ENCODE data around the gene ZNF500.

The ZNF500 gene

DNA sequence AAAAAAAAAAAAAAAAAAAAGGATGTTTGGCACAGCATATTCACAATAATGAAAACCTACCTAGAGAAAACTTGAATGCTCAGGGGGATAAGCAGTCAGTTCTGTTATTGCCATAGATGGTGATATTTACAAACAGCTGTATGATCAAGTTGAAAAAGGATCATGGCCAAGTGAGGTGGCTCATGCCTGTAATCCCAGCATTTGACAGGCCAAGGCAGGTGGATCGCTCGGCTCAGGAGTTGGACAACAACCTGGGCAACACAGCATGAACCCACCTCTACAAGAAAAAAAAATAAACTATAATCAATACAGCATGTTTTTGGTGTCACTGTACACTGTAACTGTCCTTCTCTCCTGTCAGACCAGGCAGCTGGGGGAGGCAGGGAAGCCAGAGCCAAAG lies 52.0 kb downstream of the ZNF500 start:
- Histone ChIP-seq H3K36me3 (ENCODE audit: insufficient read depth, low read length) (peaks cover 43% of the 10 kb centered on the region), H3K4me3 (ENCODE audit: low read length) (no peak overlapping the region), H2AFZ (ENCODE audit: low read depth, low read length) (no peak overlapping the region), H3K9me3 (ENCODE audit: low read length) (no peaks in the 10 kb centered on the region), H3K27me3 (ENCODE audit: insufficient read depth, low read length) (no peaks in the 10 kb centered on the region), H3K4me1 (ENCODE audit: insufficient read depth, low read length) (no peaks in the 10 kb centered on the region)

DNA sequence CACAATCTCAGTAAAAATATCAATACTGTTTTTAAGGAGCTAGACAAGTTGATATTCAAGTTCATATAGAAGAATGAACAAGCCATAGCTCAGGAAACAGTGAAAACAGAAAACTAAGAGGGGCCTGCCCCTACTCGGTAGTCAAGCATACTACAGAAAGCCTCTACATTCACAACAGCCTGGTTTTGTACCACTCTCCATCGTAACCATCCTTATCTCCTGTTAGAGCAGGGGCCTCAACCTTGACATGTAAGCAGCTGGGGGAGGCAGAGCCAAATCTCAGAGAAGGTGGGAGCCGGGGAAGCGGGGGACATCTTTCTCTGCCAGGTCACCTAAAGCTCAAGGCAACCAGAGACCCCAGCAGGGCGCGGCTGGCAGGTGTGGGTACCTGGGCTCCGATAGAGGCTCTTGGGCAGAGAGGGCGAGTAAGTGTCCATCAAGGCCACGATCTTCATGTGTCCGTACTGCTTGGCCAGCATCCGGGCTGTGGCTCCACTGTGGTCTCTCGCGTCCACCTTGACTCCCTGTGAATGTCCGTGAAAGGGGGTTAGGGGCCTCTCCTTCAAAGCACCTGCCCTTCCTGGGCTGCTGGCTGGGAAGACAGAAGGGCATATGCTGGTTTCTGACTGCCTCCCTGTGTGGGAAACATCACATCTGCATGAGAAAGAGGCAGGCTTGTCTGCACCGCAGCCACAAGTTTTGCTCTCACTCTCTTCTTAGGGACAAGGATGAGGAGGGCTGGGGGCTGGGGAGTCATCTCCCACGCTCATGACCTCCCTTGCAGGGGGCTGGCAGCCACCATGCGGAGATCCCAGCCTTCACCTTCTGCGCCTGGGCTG lies 53.1 kb downstream of the ZNF500 start:
- H2AFZ ChIP-seq (ENCODE audit: low read depth, low read length) = no peak overlapping the region

DNA sequence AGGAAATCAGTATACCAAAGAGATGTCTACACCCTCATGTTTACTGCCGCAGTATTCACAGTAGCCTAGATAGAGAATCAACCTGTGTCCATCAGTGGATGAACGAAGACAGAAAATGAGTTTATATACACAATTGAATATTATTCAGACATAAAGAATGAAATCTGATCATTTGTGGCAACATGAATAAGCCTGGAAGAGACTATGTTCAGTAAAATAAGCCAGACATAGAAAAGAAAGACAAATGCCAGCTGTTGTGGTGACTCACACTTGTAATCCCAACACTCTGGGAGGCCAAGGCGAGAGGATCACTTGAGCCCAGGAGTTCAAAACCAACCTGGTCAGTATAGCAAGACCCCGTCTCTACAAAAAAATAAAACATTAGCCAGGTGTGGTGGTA lies 57.5 kb downstream of the ZNF500 start:
- H3K36me3 ChIP-seq (ENCODE audit: insufficient read depth, low read length) = peaks cover 50% of the 10 kb centered on the region
- H3K27me3 ChIP-seq (ENCODE audit: insufficient read depth, low read length) = no peaks in the 10 kb centered on the region
- H3K4me1 ChIP-seq (ENCODE audit: insufficient read depth, low read length) = no peaks in the 10 kb centered on the region
- H2AFZ ChIP-seq (ENCODE audit: low read depth, low read length) = no peak overlapping the region
- H3K4me3 ChIP-seq (ENCODE audit: low read length) = no peak overlapping the region
- no peaks in the 10 kb centered on the region for H3K9me3 ChIP-seq (ENCODE audit: low read length)

More for the DNA sequence above, 53.1 kb downstream of the ZNF500 start:
- peaks cover 42% of the 10 kb centered on the region for H3K36me3 ChIP-seq (ENCODE audit: insufficient read depth, low read length)
- H3K4me3 ChIP-seq (ENCODE audit: low read length) = no peak overlapping the region
- no peaks in the 10 kb centered on the region for H3K27me3 ChIP-seq (ENCODE audit: insufficient read depth, low read length)
- no peaks in the 10 kb centered on the region for H3K4me1 ChIP-seq (ENCODE audit: insufficient read depth, low read length)
- H3K9me3 ChIP-seq (ENCODE audit: low read length) = no peaks in the 10 kb centered on the region

DNA sequence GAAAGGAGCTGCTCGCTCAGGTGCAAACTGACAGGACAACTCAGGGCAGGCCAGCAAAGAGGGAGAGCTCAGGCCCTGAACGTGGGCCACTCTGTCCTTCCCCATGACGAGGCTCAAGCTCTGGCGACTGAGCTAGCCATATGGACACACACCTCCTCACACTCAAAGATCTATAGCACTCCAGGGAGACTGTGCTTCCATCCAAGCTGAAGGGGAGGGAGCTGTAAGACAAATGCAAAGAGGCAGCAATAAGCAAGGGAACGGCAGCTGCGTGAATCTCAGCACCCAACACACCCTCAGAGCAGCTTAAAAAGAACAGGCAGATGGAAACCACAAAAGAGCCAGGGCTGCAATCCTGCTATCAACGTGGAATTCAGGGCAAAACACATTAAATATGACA lies 60.1 kb downstream of the ZNF500 start:
- no peaks in the 10 kb centered on the region for H3K4me1 ChIP-seq (ENCODE audit: insufficient read depth, low read length)
- no peak overlapping the region for H2AFZ ChIP-seq (ENCODE audit: low read depth, low read length)
- no peaks in the 10 kb centered on the region for H3K9me3 ChIP-seq (ENCODE audit: low read length)
- H3K4me3 ChIP-seq (ENCODE audit: low read length) = no peak overlapping the region
- H3K27me3 ChIP-seq (ENCODE audit: insufficient read depth, low read length) = no peaks in the 10 kb centered on the region
- peaks cover 50% of the 10 kb centered on the region for H3K36me3 ChIP-seq (ENCODE audit: insufficient read depth, low read length)

DNA sequence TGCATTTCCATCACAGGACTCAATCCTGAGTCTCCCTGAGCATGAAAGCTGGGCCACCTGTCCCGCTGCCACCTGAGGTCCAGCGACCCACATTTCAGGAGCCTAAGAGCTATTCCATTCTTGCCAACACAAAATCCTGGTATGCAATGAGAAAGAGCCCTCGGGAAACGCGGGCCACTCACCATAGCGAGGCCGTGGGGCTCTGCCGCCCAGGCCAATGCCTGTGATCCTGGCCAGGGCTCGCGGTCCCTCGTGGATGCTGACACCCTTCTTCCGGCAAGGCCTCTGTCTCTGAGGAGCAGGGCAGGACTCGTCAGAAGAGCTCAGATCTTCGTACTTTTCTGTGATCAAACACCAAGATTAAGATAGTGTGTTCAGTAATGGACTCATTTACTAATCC lies 62.0 kb downstream of the ZNF500 start:
- Histone ChIP-seq H3K9me3 (ENCODE audit: low read length) (no peaks in the 10 kb centered on the region), H2AFZ (ENCODE audit: low read depth, low read length) (no peak overlapping the region), H3K4me1 (ENCODE audit: insufficient read depth, low read length) (no peaks in the 10 kb centered on the region), H3K27me3 (ENCODE audit: insufficient read depth, low read length) (no peaks in the 10 kb centered on the region), H3K36me3 (ENCODE audit: insufficient read depth, low read length) (peaks cover 52% of the 10 kb centered on the region), H3K4me3 (ENCODE audit: low read length) (no peak overlapping the region)

DNA sequence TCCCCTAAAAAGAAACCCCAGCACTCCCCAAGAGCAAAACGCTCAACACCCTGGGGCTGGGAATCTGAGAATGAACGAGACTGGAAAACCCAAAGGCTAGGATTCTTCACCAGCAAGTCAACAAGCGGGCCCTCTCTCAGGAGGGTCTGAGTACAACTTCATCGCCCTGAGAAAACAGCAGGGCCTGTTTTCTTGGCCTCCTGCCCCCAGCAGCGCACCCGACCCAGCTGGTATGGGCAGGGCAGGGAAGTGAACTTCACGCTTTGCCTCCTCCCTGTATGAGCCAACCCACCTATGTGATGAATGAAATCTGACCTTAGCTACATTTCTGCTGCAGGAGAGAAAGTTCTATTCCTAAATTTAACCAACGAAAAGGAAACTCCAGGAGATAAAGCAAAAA lies 62.5 kb downstream of the ZNF500 start:
- Histone ChIP-seq H3K4me3 (ENCODE audit: low read length) (no peak overlapping the region), H3K4me1 (ENCODE audit: insufficient read depth, low read length) (no peaks in the 10 kb centered on the region), H3K27me3 (ENCODE audit: insufficient read depth, low read length) (no peaks in the 10 kb centered on the region), H2AFZ (ENCODE audit: low read depth, low read length) (no peak overlapping the region), H3K9me3 (ENCODE audit: low read length) (no peaks in the 10 kb centered on the region), H3K36me3 (ENCODE audit: insufficient read depth, low read length) (peaks cover 54% of the 10 kb centered on the region)

DNA sequence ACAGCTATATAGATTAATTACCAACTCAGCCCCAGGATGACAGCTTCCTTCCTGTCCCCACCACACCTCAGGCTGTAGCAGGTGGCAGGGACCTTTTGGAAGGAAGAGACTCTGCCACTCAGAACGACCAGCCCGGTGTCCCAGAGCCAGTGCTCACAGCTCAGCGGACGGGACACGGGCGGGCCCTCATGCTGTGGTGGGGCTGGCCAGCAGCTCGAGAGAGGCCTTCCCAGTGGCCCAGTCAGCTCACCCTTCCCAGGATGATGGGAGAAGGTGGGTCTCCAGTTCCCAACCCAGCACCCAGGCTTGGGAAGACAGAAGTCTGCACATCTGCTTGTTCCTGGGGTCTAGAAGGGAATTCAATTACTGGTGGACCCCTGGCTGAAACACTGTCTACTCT lies 63.1 kb downstream of the ZNF500 start:
- H3K36me3 ChIP-seq (ENCODE audit: insufficient read depth, low read length) = peaks cover 60% of the 10 kb centered on the region
- no peaks in the 10 kb centered on the region for H3K27me3 ChIP-seq (ENCODE audit: insufficient read depth, low read length)

DNA sequence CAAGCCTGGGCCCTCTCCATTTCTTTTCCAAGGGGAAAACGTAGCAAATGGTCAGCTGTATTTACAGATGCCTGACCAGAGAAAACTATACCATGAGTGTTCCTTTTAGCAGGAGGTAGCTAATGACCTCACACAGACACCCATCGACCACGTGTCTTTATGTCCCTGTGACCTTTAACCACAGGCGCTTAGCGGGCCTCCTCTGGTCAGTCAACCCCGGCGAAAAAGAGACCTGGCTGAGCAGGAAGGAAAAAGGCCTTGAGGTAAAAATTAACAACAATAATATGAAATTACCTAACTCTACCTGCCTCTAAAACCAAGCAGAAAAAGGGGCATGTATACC lies 64.5 kb downstream of the ZNF500 start:
- no peak overlapping the region for H2AFZ ChIP-seq (ENCODE audit: low read depth, low read length)
- H3K36me3 ChIP-seq (ENCODE audit: insufficient read depth, low read length) = peaks cover 63% of the 10 kb centered on the region
- H3K4me3 ChIP-seq (ENCODE audit: low read length) = no peak overlapping the region
- no peaks in the 10 kb centered on the region for H3K9me3 ChIP-seq (ENCODE audit: low read length)
- no peaks in the 10 kb centered on the region for H3K4me1 ChIP-seq (ENCODE audit: insufficient read depth, low read length)
- no peaks in the 10 kb centered on the region for H3K27me3 ChIP-seq (ENCODE audit: insufficient read depth, low read length)

More for the DNA sequence above, 63.1 kb downstream of the ZNF500 start:
- Histone ChIP-seq H3K9me3 (ENCODE audit: low read length) (no peaks in the 10 kb centered on the region), H3K4me3 (ENCODE audit: low read length) (no peak overlapping the region), H2AFZ (ENCODE audit: low read depth, low read length) (no peak overlapping the region), H3K4me1 (ENCODE audit: insufficient read depth, low read length) (no peaks in the 10 kb centered on the region)

DNA sequence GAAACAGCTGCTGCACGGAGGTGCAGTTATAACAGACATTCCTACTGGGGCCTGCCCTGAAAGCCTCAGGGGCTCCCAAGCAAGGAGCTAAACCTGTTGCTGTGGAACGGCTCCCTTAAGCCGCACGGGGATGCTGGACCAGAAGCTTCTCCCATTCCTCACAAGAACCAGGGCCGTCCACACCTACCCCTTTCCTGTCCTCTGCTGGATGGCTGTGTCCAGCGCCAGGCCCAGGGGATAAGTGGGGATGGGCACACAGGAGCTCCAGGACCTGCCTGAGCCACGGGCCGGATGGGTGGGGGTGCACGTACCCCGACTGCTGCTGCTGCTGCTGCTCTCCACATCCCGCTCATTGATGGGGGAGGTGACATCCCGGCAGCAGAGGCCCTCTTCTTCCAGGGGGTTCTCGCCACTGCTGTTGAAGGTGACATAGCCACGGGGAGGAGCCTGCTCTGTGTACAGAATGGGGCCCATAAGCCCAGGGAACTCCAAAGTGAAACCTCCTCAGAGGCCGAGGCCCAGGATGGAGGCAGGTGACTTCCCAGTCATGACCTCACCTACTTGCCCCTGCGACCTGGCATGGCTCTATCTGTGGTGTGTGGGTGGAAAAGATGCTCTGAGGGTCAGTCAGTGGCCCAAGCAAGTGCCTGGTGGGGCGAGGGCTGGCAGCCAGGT lies 65.0 kb downstream of the ZNF500 start:
- Histone ChIP-seq H3K27me3 (ENCODE audit: insufficient read depth, low read length) (no peaks in the 10 kb centered on the region), H3K4me3 (ENCODE audit: low read length) (no peak overlapping the region), H3K9me3 (ENCODE audit: low read length) (no peaks in the 10 kb centered on the region), H2AFZ (ENCODE audit: low read depth, low read length) (no peak overlapping the region), H3K4me1 (ENCODE audit: insufficient read depth, low read length) (no peaks in the 10 kb centered on the region), H3K36me3 (ENCODE audit: insufficient read depth, low read length) (peaks cover 65% of the 10 kb centered on the region)

DNA sequence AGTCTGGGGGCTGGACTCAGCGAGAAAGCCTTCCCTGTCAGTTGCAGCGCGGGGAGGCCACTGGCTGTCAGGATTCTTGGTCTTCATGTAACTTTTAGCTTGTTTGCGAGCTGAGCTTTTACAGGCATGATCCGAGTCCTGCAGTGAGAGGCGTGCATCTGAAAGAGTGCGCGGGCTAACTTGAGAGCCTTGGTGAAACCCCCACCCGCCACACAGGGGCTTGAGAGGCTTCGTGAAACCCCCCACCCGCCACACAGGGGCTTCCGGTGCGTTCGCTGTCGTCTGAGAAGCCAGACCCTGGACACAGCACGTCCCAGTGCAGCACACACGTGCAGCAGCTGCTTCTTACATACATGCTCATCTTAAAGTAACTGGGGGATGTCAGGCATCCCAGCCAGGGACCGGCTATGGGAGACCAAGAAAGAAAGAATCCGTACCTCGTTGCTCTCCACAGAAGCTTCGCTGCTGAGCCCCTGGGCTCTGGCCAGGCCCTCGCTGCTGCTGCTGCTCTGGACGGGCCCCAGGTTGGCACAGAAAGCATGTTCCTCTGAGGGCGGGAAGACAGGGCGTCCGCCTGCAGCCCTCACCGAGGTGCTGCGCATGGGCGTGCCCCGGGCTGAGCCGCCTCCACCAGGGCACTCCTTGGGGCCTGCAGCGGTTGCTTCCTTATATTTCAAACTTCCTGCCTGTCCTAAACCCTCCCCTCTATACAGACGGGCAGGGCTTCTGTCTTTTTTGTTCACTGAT lies 65.8 kb downstream of the ZNF500 start:
- H3K4me1 ChIP-seq (ENCODE audit: insufficient read depth, low read length) = no peaks in the 10 kb centered on the region
- no peak overlapping the region for H2AFZ ChIP-seq (ENCODE audit: low read depth, low read length)
- no peaks in the 10 kb centered on the region for H3K9me3 ChIP-seq (ENCODE audit: low read length)
- H3K27me3 ChIP-seq (ENCODE audit: insufficient read depth, low read length) = no peaks in the 10 kb centered on the region
- H3K36me3 ChIP-seq (ENCODE audit: insufficient read depth, low read length) = peaks cover 70% of the 10 kb centered on the region
- no peak overlapping the region for H3K4me3 ChIP-seq (ENCODE audit: low read length)

DNA sequence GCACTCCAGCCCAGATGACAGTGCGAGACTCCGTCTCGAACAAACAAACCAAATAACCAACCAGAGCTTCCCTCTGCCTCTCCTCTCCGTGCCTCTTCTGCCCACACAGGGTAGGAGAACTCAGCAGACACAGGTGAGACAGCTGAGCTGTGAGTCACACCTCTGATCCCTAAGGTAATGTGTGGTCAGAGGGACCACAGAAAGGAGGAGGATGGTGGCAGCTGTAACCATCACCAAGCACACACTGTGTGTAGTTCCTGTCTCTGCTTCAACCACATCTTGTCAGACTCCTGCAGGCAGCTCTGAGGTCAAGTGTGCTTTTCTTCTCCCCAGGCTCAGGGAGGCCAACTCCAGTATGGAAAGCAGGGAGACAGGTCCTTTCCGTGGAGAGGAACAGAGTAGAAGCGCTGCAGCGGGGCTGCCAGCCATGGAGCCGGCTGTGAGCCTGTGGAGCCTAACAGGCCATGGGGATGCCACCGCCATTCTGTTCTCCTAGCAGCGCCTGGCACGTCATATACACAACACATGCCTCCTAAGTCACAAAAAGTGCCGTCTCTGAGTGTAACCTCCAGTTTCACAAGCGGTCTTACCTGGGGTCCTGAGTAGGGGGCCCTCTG lies 66.5 kb downstream of the ZNF500 start:
- Histone ChIP-seq H2AFZ (ENCODE audit: low read depth, low read length) (no peak overlapping the region), H3K27me3 (ENCODE audit: insufficient read depth, low read length) (no peaks in the 10 kb centered on the region), H3K4me3 (ENCODE audit: low read length) (no peak overlapping the region), H3K36me3 (ENCODE audit: insufficient read depth, low read length) (peaks cover 75% of the 10 kb centered on the region), H3K4me1 (ENCODE audit: insufficient read depth, low read length) (peaks cover 4% of the 10 kb centered on the region), H3K9me3 (ENCODE audit: low read length) (no peaks in the 10 kb centered on the region)

DNA sequence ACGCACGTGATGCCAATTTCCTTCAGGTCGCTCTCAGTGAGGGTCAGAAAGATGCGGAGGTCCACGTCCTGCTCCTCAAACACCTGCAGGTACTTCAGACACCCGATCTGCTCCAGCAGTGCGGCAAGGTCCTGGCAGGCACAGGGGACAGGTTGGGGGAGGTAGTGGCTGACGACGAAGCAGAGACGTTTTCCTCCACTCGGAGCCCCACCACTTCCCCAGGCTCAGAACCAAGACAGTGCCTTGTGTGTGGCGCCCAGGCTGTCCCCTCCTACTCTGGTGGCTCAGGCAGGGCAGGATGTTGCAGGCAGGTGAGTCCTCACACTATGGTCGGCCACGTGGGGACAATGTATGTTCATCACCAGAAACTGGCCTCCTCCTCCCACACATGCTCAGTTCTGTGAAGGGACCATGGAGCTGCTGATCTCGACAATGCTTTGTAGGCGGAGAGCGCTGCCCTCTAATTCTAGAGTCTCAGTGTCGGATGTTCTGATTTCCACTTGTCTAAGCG lies 67.9 kb downstream of the ZNF500 start:
- H3K36me3 ChIP-seq (ENCODE audit: insufficient read depth, low read length) = peaks cover 75% of the 10 kb centered on the region
- H3K27me3 ChIP-seq (ENCODE audit: insufficient read depth, low read length) = no peaks in the 10 kb centered on the region
- no peak overlapping the region for H2AFZ ChIP-seq (ENCODE audit: low read depth, low read length)
- H3K4me3 ChIP-seq (ENCODE audit: low read length) = no peak overlapping the region
- no peaks in the 10 kb centered on the region for H3K9me3 ChIP-seq (ENCODE audit: low read length)
- peaks cover 12% of the 10 kb centered on the region for H3K4me1 ChIP-seq (ENCODE audit: insufficient read depth, low read length)
